Smooth muscle cell (in vitro differentiated cells): ENCODE results near the gene WIPI1. TPM values are rescaled to one million over a fixed set of nuclear protein-coding genes. Genes with fewer than 3 reads are reported as not detected.

Source experiments
- DNase-seq: peaks from one replicate; lab custom pipeline; 2025; ENCODE audit not compliant: unreplicated experiment; lab: John Stamatoyannopoulos, UW
- H2AFZ ChIP-seq: fragments of 200-600 bp; sonication (generic); 2 replicates; pipeline ENCODE4 v1.6.0; 2016; ENCODE audit warnings: antibody characterized with exemption, low read depth, mild to moderate bottlenecking
- H3F3A ChIP-seq: fragments of 200-600 bp; sonication (generic); 2 replicates; pipeline ENCODE4 v1.6.0; 2017; ENCODE audit warnings: antibody characterized with exemption, low read depth
- H3K27ac ChIP-seq: fragments of 200-600 bp; sonication (generic); 2 replicates; pipeline ENCODE4 v1.5.1; 2016; ENCODE audit warnings: low read depth, mild to moderate bottlenecking
- H3K27me3 ChIP-seq: fragments of 200-600 bp; sonication (generic); 2 replicates; pipeline ENCODE4 v1.6.1; 2016; ENCODE audit warnings: low read depth, mild to moderate bottlenecking
- H3K36me3 ChIP-seq: fragments of 200-600 bp; sonication (generic); 2 replicates; pipeline ENCODE4 v1.5.1; 2016; ENCODE audit warnings: low read depth
- H3K4me1 ChIP-seq: fragments of 200-600 bp; sonication (generic); 2 replicates; pipeline ENCODE4 v1.5.1; 2016; ENCODE audit warnings: low read depth
- H3K4me2 ChIP-seq: fragments of 200-600 bp; sonication (generic); 2 replicates; pipeline ENCODE4 v1.6.0; 2016; ENCODE audit warnings: mild to moderate bottlenecking
- H3K4me3 ChIP-seq: fragments of 200-600 bp; sonication (generic); 2 replicates; pipeline ENCODE4 v1.5.1; 2016; ENCODE audit warnings: mild to moderate bottlenecking
- H3K79me2 ChIP-seq: fragments of 200-600 bp; sonication (generic); 2 replicates; pipeline ENCODE4 v1.6.0; 2016; ENCODE audit warnings: low read depth, mild to moderate bottlenecking
- H3K9ac ChIP-seq: fragments of 200-600 bp; sonication (generic); 2 replicates; pipeline ENCODE4 v1.6.0; 2016; ENCODE audit warnings: low read depth
- H3K9me3 ChIP-seq: fragments of 200-600 bp; sonication (generic); replicated peaks from 2 replicates; pipeline ENCODE4 v1.5.1; 2016; ENCODE audit warnings: low read depth
- H4K20me1 ChIP-seq: fragments of 200-600 bp; sonication (generic); 2 replicates; pipeline ENCODE4 v1.6.0; 2016; ENCODE audit warnings: low read depth
- CTCF ChIP-seq: fragments of 200-600 bp; sonication (generic); IDR thresholded peaks from 2 replicates; pipeline ENCODE4 v1.5.1; 2017; ENCODE audit warnings: borderline replicate concordance, mild to moderate bottlenecking, antibody characterized with exemption; ENCODE audit not compliant: insufficient read depth, poor library complexity, severe bottlenecking
- WGBS: methylation state at CpG from one replicate; pipeline ENCODE4 v1.1.7; 2016; ENCODE audit warnings: low lambda C conversion rate; 5-methylcytosine and 5-hydroxymethylcytosine counted together
- polyA plus RNA-seq: library from polyadenylated mRNA; unstranded; fragments of >200 nt; fragmentation: Nextera tagmentation; extraction: Ambion mirVana; gene quantifications from 2 replicates; pipeline ENCODE4 v1.2.1, GENCODE V29; 2016
- total RNA-seq: library from RNA; depleted of rRNA; stranded (reverse); fragments of >200 nt; gene quantifications from 2 replicates; pipeline ENCODE4 v1.2.3, GENCODE V29; 2014

Gene WIPI1
- total and polyA plus RNA-seq, 2 experiments from 2014 or later, result 188 to 196 TPM

GRCh38 chr17:68449021-68449739 lies 8.1 kb downstream of the WIPI1 start:
- Histone ChIP-seq H2AFZ (no peak overlapping the region), H3K79me2 (peaks cover 31% of the 10 kb centered on the region), H3K9me3 (no peaks in the 10 kb centered on the region), H3K4me2 (no peak overlapping the region), H3K27ac (no peak overlapping the region), H3K9ac (no peak overlapping the region), H3K4me3 (no peak overlapping the region), H3K27me3 (no peaks in the 10 kb centered on the region), H3K4me1 (no peaks in the 10 kb centered on the region), H3F3A (peaks cover 2% of the 10 kb centered on the region), H3K36me3 (peaks cover 31% of the 10 kb centered on the region), H4K20me1 (peaks cover 88% of the 10 kb centered on the region)
- WGBS, result 95% methylated on average over 13 of the region's 13 CpGs
- no peak for DNase-seq
- TF ChIP-seq CTCF, result no peak

- H2AFZ ChIP-seq, result no peak overlapping the region
- no peak overlapping the region for H3K4me3 ChIP-seq
- WGBS, result 95% methylated on average over 9 of the region's 9 CpGs
- no peak for DNase-seq
- no peak overlapping the region for H3K27ac ChIP-seq
- TF ChIP-seq CTCF, result no peak
- H3K9me3 ChIP-seq, result no peaks in the 10 kb centered on the region
- H3F3A ChIP-seq, result peaks cover 23% of the 10 kb centered on the region
- H3K27me3 ChIP-seq, result no peaks in the 10 kb centered on the region
- no peak overlapping the region for H3K9ac ChIP-seq
- no peak overlapping the region for H3K4me2 ChIP-seq
- peaks cover 74% of the 10 kb centered on the region for H4K20me1 ChIP-seq
- no peaks in the 10 kb centered on the region for H3K4me1 ChIP-seq
- peaks cover 41% of the 10 kb centered on the region for H3K36me3 ChIP-seq
- peaks cover 5% of the 10 kb centered on the region for H3K79me2 ChIP-seq
Measured at GRCh38 chr17:68446626-68447041, 10.7 kb downstream of the WIPI1 start.

GRCh38 chr17:68445671-68446070 lies 11.6 kb downstream of the WIPI1 start:
- 93% methylated on average over 8 of the region's 8 CpGs for WGBS
- no peak overlapping the region for H3K9ac ChIP-seq
- peaks cover 41% of the 10 kb centered on the region for H3K36me3 ChIP-seq
- no peaks in the 10 kb centered on the region for H3K27me3 ChIP-seq
- H4K20me1 ChIP-seq, result peaks cover 67% of the 10 kb centered on the region
- no peak overlapping the region for H2AFZ ChIP-seq
- H3K4me3 ChIP-seq, result no peak overlapping the region
- no peak overlapping the region for H3K4me2 ChIP-seq
- peaks cover 27% of the 10 kb centered on the region for H3F3A ChIP-seq
- no peak overlapping the region for H3K27ac ChIP-seq
- DNase-seq, result no peak
- H3K9me3 ChIP-seq, result no peaks in the 10 kb centered on the region
- H3K4me1 ChIP-seq, result no peaks in the 10 kb centered on the region
- H3K79me2 ChIP-seq, result no peaks in the 10 kb centered on the region
- no peak for TF ChIP-seq CTCF

GRCh38 chr17:68443972-68444464 lies 13.3 kb downstream of the WIPI1 start:
- DNase-seq, result no peak
- H3K9ac ChIP-seq, result no peak overlapping the region
- peaks cover 51% of the 10 kb centered on the region for H4K20me1 ChIP-seq
- TF ChIP-seq CTCF, result no peak
- H2AFZ ChIP-seq, result no peak overlapping the region
- H3F3A ChIP-seq, result peaks cover 41% of the 10 kb centered on the region
- WGBS, result 91% methylated on average over 11 of the region's 11 CpGs
- no peaks in the 10 kb centered on the region for H3K4me1 ChIP-seq
- H3K4me2 ChIP-seq, result no peak overlapping the region
- no peak overlapping the region for H3K27ac ChIP-seq
- no peaks in the 10 kb centered on the region for H3K79me2 ChIP-seq
- H3K9me3 ChIP-seq, result no peaks in the 10 kb centered on the region
- peaks cover 39% of the 10 kb centered on the region for H3K36me3 ChIP-seq
- H3K27me3 ChIP-seq, result no peaks in the 10 kb centered on the region
- no peak overlapping the region for H3K4me3 ChIP-seq
